OCI-LY3 (cell line): ENCODE data around the gene ACP6.

Experiments used
- EZH2phosphoT487 ChIP-seq: fragments of 200-600 bp; shearing (Covaris generic); IDR thresholded peaks from 2 replicates; pipeline ENCODE4 v1.6.1; 2018; ENCODE audit warnings: antibody characterized with exemption, mixed run types, low read depth
- TF ChIP-seq, protein P1 (sequence below): fragments of 200-600, 300-600 bp; sonication (generic); IDR thresholded peaks from 2 replicates; pipeline ENCODE4 v1.5.1; 2014; ENCODE audit warnings: antibody characterized with exemption, low read length, low read depth

DNA sequence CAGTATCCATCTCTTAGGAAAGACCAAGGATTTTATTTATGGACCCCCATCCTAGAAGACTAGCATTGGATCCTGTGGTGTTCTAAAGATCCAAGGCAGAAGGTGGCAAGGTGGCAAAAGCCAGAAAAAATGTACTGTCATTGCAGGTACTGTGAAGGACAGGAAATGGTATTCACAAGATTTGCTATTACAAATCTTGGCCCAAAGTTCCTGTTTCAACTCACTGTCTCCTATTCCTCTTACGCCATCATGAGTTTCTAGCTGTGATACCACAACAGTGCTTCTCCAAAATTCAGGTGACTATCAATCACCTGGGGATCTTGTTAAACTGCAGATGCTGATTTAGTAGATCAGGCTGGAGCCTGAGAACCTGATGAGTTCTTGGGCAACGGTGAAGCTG lies 21.4 kb downstream of the ACP6 start:
- TF ChIP-seq, protein P1, sequence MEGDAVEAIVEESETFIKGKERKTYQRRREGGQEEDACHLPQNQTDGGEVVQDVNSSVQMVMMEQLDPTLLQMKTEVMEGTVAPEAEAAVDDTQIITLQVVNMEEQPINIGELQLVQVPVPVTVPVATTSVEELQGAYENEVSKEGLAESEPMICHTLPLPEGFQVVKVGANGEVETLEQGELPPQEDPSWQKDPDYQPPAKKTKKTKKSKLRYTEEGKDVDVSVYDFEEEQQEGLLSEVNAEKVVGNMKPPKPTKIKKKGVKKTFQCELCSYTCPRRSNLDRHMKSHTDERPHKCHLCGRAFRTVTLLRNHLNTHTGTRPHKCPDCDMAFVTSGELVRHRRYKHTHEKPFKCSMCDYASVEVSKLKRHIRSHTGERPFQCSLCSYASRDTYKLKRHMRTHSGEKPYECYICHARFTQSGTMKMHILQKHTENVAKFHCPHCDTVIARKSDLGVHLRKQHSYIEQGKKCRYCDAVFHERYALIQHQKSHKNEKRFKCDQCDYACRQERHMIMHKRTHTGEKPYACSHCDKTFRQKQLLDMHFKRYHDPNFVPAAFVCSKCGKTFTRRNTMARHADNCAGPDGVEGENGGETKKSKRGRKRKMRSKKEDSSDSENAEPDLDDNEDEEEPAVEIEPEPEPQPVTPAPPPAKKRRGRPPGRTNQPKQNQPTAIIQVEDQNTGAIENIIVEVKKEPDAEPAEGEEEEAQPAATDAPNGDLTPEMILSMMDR, result no peak
- TF ChIP-seq EZH2phosphoT487, result no peak
